Peyer's patch (tissue), 4 donors: ENCODE data around the gene ST3GAL2. TPM values are rescaled to one million over a fixed set of nuclear protein-coding genes. Genes with fewer than 3 reads are reported as not detected.

Source experiments
- DNase-seq, 3 donors: peaks; one replicate each; pipeline ENCODE4 v3.0.0-alpha.2; 2017 to 2019
- H3K27ac ChIP-seq, 4 donors: fragments of 200-600 bp; sonication (generic); one replicate each; pipeline ENCODE4 v1.5.1; 2016 to 2019
- H3K27me3 ChIP-seq, 2 donors: fragments of 200-600 bp; sonication (generic); one replicate each; pipeline ENCODE4 v1.5.1; 2019
- H3K36me3 ChIP-seq, 3 donors: fragments of 200-600 bp; sonication (generic); one replicate each; pipeline ENCODE4 v1.5.1; 2016 to 2019
- H3K4me1 ChIP-seq, 4 donors: fragments of 200-600 bp; sonication (generic); one replicate each; pipeline ENCODE4 v1.5.1; 2016 to 2019
- H3K4me3 ChIP-seq, 4 donors: fragments of 200-600 bp; sonication (generic); 1 replicate in 3 of 4; 2 replicates in 1 of 4; pipeline ENCODE4 v1.5.1; 2016 to 2019; ENCODE audit warnings: mild to moderate bottlenecking in 1 of 4
- H3K9me3 ChIP-seq, 4 donors: fragments of 200-600 bp; sonication (generic); one replicate each; pipeline ENCODE4 v1.5.1; 2016 to 2019; ENCODE audit warnings: mild to moderate bottlenecking in 1 of 4
- CTCF ChIP-seq, 6 experiments: fragments of 450-650 bp in 4 of 6; fragments of 200-600 bp in 2 of 6; sonication (generic) in 1 of 6; IDR thresholded peaks; one replicate each; pipeline ENCODE4 v1.5.1; 2017 to 2019; ENCODE audit warnings: antibody characterized with exemption in 6 of 6, mild to moderate bottlenecking in 3 of 6, moderate library complexity in 1 of 6
- POLR2A ChIP-seq, 2 donors: fragments of 450-650 bp; IDR thresholded peaks; one replicate each; pipeline ENCODE4 v1.5.1; 2017; ENCODE audit warnings: antibody characterized with exemption in 2 of 2, mild to moderate bottlenecking in 2 of 2, moderate library complexity in 2 of 2
- total RNA-seq, 4 donors: library from RNA; depleted of rRNA; stranded (reverse); fragments of >200 nt; gene quantifications; one replicate each; pipeline ENCODE4 v1.1.0, GENCODE V29; 2016

The ST3GAL2 gene
- total RNA-seq, 4 donors from 2014 or later = 13.0 to 27.5 (median 19.6) TPM

- Histone ChIP-seq H3K27ac (no peak overlapping the region), H3K36me3 (peaks cover 0 to 33% (median 0%) of the 10 kb centered on the region in 3 donors), H3K9me3 (no peaks in the 10 kb centered on the region), H3K4me1 (peaks cover 0 to 15% (median 3%) of the 10 kb centered on the region in 4 donors), H3K27me3 (no peaks in the 10 kb centered on the region), H3K4me3 (no peak overlapping the region)
- no peak for DNase-seq
- TF ChIP-seq CTCF (IDR thresholded peaks at IDR 0.05) (no peak), POLR2A (IDR thresholded peaks at IDR 0.05) (no peak)
Measured at GRCh38 chr16:70377782-70378181, 61.1 kb downstream of the ST3GAL2 start.

- no peaks in the 10 kb centered on the region for H3K27me3 ChIP-seq
- no peak overlapping the region for H3K27ac ChIP-seq
- H3K36me3 ChIP-seq = peaks cover 0 to 48% (median 0%) of the 10 kb centered on the region in 3 donors
- no peak for TF ChIP-seq CTCF (IDR thresholded peaks at IDR 0.05)
- TF ChIP-seq POLR2A (IDR thresholded peaks at IDR 0.05) = no peak
- no peaks in the 10 kb centered on the region for H3K9me3 ChIP-seq
- no peak overlapping the region for H3K4me3 ChIP-seq
- peaks cover 0 to 11% (median 3%) of the 10 kb centered on the region in 4 donors for H3K4me1 ChIP-seq
- DNase-seq = no peak
Measured at GRCh38 chr16:70375636-70376611, 63.0 kb downstream of the ST3GAL2 start.

DNA sequence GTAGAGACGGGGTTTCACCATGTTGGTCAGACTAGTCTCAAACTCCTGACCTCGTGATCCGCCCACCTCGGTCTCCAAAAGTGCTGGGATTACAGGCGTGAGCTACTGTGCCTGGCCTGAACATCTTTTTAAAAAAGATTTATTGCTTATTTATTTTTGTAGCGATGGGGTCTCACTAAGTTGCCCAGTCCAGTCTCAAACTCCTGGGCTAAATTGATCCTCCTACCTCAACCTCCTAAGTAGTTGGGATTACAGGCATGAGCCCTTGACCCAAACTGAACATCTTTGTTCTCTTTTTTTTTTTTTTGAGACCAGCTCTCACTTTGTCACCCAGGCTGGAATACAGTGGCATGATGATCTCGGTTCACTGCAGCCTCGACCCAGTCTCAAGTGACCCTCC, 64.7 kb downstream of the ST3GAL2 start:
- Histone ChIP-seq H3K27me3 (no peaks in the 10 kb centered on the region), H3K4me1 (no peaks in the 10 kb centered on the region), H3K4me3 (no peak overlapping the region), H3K9me3 (no peaks in the 10 kb centered on the region), H3K36me3 (peaks cover 0 to 59% (median 0%) of the 10 kb centered on the region in 3 donors), H3K27ac (no peak overlapping the region)
- TF ChIP-seq CTCF (IDR thresholded peaks at IDR 0.05) (no peak), POLR2A (IDR thresholded peaks at IDR 0.05) (no peak)
- DNase-seq = no peak

GRCh38 chr16:70372921-70373728, 65.8 kb downstream of the ST3GAL2 start:
- no peak overlapping the region for H3K4me3 ChIP-seq
- no peak for DNase-seq
- no peak for TF ChIP-seq POLR2A (IDR thresholded peaks at IDR 0.05)
- TF ChIP-seq CTCF (IDR thresholded peaks at IDR 0.05) = no peak
- H3K27ac ChIP-seq = no peak overlapping the region
- no peaks in the 10 kb centered on the region for H3K27me3 ChIP-seq
- H3K36me3 ChIP-seq = peaks cover 0 to 68% (median 0%) of the 10 kb centered on the region in 3 donors
- no peaks in the 10 kb centered on the region for H3K4me1 ChIP-seq
- no peaks in the 10 kb centered on the region for H3K9me3 ChIP-seq

DNA sequence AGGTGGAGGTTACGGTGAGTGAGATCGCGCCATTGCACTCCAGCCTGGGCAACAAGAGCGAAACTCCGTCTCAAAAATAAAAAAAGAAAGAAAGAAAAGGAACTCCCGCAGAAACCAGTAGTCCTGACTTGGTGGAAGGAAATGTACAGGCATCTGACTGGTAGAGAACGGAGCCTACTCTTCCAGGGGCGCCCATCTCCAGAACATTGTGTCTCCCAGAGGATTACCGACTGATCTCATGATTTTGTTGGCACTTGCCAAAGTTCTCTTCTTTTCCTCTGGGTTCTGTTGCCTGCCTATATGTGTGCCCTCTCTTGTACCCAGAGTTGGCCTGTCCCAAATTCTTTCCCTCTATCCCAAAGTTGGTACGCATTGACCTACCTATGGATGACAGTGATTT, 68.0 kb downstream of the ST3GAL2 start:
- no peak for DNase-seq
- H3K36me3 ChIP-seq = peaks cover 0 to 85% (median 0%) of the 10 kb centered on the region in 3 donors
- no peak overlapping the region for H3K4me3 ChIP-seq
- no peak overlapping the region for H3K27ac ChIP-seq
- TF ChIP-seq POLR2A (IDR thresholded peaks at IDR 0.05) = no peak
- TF ChIP-seq CTCF (IDR thresholded peaks at IDR 0.05) = no peak
- H3K4me1 ChIP-seq = no peaks in the 10 kb centered on the region
- H3K27me3 ChIP-seq = no peaks in the 10 kb centered on the region
- no peaks in the 10 kb centered on the region for H3K9me3 ChIP-seq
